Measurements from ENCODE around the gene ST6GALNAC5.

GRCh38 chr1:77018311-77018710 lies 151.0 kb downstream of the ST6GALNAC5 start:
- no peak for TF ChIP-seq CTCF (IDR thresholded peaks at IDR 0.05)
- no peak for TF ChIP-seq POLR2A (IDR thresholded peaks at IDR 0.05)
